ENCODE measurements around the gene BGLAP. TPM values are rescaled to one million over a fixed set of nuclear protein-coding genes. Genes with fewer than 3 reads are reported as not detected.

Gene BGLAP
- total and polyA plus RNA-seq, 2 of the 13 experiments (the other 11 are each of a cell fraction or from before 2014, with no cell fraction given): 0.62 to 1.6 TPM

DNA sequence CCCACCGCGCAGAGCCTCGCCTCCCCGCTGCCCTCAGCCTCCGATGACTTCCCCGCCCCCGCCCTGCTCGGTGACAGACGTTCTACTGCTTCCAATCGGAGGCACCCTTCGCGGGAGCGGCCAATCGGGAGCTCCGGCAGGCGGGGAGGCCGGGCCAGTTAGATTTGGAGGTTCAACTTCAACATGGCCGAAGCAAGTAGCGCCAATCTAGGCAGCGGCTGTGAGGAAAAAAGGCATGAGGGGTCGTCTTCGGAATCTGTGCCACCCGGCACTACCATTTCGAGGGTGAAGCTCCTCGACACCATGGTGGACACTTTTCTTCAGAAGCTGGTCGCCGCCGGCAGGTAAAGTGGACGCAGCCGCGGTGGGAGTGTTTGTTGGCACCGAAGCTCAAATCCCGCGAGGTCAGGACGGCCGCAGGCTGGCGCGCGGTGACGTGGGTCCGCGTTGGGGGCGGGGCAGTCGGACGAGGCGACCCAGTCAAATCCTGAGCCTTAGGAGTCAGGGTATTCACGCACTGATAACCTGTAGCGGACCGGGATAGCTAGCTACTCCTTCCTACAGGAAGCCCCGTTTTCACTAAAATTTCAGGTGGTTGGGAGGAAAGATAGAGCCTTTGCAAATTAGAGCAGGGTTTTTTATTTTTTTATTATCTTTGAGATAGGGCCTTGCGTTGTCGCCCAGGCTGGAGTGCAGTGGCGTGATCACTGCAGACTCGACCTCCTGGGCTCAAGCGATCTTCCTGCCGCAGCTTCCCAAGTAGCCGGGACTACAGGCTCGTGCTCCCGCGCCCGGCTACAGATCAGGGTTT, 28.9 kb upstream of the BGLAP start, which contains the start of gene PMF1 (continued):
- no peak for TF ChIP-seq ZNF569 (CRISPR knock-in tag; IDR thresholded peaks at IDR 0.05; ENCODE audit: borderline replicate concordance)
- TF ChIP-seq ZNF326 (CRISPR knock-in tag; IDR thresholded peaks at IDR 0.05; ENCODE audit: borderline replicate concordance): no peak
- TF ChIP-seq, protein P1, sequence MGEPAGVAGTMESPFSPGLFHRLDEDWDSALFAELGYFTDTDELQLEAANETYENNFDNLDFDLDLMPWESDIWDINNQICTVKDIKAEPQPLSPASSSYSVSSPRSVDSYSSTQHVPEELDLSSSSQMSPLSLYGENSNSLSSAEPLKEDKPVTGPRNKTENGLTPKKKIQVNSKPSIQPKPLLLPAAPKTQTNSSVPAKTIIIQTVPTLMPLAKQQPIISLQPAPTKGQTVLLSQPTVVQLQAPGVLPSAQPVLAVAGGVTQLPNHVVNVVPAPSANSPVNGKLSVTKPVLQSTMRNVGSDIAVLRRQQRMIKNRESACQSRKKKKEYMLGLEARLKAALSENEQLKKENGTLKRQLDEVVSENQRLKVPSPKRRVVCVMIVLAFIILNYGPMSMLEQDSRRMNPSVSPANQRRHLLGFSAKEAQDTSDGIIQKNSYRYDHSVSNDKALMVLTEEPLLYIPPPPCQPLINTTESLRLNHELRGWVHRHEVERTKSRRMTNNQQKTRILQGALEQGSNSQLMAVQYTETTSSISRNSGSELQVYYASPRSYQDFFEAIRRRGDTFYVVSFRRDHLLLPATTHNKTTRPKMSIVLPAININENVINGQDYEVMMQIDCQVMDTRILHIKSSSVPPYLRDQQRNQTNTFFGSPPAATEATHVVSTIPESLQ (CRISPR knock-in tag; conservative IDR thresholded peaks at IDR 0.05): 0 out of 2 replicates have a peak, but pooled peaks have one; percentile 23
- TF ChIP-seq GATAD2A (CRISPR knock-in tag; IDR thresholded peaks at IDR 0.05): peak; percentile 18; the same call in 1 of the 2 replicates
- peak; percentile 80; the same call in 1 of the 2 replicates for TF ChIP-seq NFRKB (IDR thresholded peaks at IDR 0.05)
- TF ChIP-seq KDM3A (CRISPR knock-in tag; IDR thresholded peaks at IDR 0.05; ENCODE audit: low read depth): no peak; the same call in 1 of the 2 replicates
- TF ChIP-seq, protein P2, sequence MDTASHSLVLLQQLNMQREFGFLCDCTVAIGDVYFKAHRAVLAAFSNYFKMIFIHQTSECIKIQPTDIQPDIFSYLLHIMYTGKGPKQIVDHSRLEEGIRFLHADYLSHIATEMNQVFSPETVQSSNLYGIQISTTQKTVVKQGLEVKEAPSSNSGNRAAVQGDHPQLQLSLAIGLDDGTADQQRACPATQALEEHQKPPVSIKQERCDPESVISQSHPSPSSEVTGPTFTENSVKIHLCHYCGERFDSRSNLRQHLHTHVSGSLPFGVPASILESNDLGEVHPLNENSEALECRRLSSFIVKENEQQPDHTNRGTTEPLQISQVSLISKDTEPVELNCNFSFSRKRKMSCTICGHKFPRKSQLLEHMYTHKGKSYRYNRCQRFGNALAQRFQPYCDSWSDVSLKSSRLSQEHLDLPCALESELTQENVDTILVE (CRISPR knock-in tag; IDR thresholded peaks at IDR 0.05): 0 out of 2 replicates have a peak, but pooled peaks have one; percentile 38
- TF ChIP-seq, protein P3, sequence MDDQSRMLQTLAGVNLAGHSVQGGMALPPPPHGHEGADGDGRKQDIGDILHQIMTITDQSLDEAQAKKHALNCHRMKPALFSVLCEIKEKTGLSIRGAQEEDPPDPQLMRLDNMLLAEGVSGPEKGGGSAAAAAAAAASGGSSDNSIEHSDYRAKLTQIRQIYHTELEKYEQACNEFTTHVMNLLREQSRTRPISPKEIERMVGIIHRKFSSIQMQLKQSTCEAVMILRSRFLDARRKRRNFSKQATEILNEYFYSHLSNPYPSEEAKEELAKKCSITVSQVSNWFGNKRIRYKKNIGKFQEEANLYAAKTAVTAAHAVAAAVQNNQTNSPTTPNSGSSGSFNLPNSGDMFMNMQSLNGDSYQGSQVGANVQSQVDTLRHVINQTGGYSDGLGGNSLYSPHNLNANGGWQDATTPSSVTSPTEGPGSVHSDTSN (CRISPR knock-in tag; IDR thresholded peaks at IDR 0.05; ENCODE audit: borderline replicate concordance): no peak
- peak; percentile 77; the same call in 1 of the 2 replicates for TF ChIP-seq ZNF224 (CRISPR knock-in tag; IDR thresholded peaks at IDR 0.05)
- TF ChIP-seq RNF2 (conservative IDR thresholded peaks at IDR 0.05; ENCODE audit: low read depth): peak; percentile 73; the same call in 1 of the 2 replicates
- TF ChIP-seq, protein P4, sequence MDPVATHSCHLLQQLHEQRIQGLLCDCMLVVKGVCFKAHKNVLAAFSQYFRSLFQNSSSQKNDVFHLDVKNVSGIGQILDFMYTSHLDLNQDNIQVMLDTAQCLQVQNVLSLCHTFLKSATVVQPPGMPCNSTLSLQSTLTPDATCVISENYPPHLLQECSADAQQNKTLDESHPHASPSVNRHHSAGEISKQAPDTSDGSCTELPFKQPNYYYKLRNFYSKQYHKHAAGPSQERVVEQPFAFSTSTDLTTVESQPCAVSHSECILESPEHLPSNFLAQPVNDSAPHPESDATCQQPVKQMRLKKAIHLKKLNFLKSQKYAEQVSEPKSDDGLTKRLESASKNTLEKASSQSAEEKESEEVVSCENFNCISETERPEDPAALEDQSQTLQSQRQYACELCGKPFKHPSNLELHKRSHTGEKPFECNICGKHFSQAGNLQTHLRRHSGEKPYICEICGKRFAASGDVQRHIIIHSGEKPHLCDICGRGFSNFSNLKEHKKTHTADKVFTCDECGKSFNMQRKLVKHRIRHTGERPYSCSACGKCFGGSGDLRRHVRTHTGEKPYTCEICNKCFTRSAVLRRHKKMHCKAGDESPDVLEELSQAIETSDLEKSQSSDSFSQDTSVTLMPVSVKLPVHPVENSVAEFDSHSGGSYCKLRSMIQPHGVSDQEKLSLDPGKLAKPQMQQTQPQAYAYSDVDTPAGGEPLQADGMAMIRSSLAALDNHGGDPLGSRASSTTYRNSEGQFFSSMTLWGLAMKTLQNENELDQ (CRISPR knock-in tag; IDR thresholded peaks at IDR 0.05; ENCODE audit: borderline replicate concordance): no peak
- TF ChIP-seq ZNF274 (CRISPR knock-in tag; IDR thresholded peaks at IDR 0.05): no peak
- peak; percentile 82 to 92 for TF ChIP-seq POLR2A (IDR thresholded peaks at IDR 0.05; ENCODE audit: insufficient read depth in 1 of 2, low read depth in 2 of 2, low read length in 2 of 2)
- peak; percentile 89 for TF ChIP-seq ZNF343 (CRISPR knock-in tag; IDR thresholded peaks at IDR 0.05)
- TF ChIP-seq ARID2 (CRISPR knock-in tag; IDR thresholded peaks at IDR 0.05; ENCODE audit: borderline replicate concordance): peak; percentile 75; the same call in 1 of the 2 replicates
- TF ChIP-seq ZNF317 (CRISPR knock-in tag; IDR thresholded peaks at IDR 0.05): no peak
- TF ChIP-seq FLYWCH1 (CRISPR knock-in tag; IDR thresholded peaks at IDR 0.05): no peak
- peak; percentile 57; the same call in 1 of the 2 replicates for TF ChIP-seq TMF1 (CRISPR knock-in tag; IDR thresholded peaks at IDR 0.05; ENCODE audit: low read depth)
- TF ChIP-seq, protein P5, sequence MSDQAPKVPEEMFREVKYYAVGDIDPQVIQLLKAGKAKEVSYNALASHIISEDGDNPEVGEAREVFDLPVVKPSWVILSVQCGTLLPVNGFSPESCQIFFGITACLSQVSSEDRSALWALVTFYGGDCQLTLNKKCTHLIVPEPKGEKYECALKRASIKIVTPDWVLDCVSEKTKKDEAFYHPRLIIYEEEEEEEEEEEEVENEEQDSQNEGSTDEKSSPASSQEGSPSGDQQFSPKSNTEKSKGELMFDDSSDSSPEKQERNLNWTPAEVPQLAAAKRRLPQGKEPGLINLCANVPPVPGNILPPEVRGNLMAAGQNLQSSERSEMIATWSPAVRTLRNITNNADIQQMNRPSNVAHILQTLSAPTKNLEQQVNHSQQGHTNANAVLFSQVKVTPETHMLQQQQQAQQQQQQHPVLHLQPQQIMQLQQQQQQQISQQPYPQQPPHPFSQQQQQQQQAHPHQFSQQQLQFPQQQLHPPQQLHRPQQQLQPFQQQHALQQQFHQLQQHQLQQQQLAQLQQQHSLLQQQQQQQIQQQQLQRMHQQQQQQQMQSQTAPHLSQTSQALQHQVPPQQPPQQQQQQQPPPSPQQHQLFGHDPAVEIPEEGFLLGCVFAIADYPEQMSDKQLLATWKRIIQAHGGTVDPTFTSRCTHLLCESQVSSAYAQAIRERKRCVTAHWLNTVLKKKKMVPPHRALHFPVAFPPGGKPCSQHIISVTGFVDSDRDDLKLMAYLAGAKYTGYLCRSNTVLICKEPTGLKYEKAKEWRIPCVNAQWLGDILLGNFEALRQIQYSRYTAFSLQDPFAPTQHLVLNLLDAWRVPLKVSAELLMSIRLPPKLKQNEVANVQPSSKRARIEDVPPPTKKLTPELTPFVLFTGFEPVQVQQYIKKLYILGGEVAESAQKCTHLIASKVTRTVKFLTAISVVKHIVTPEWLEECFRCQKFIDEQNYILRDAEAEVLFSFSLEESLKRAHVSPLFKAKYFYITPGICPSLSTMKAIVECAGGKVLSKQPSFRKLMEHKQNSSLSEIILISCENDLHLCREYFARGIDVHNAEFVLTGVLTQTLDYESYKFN (CRISPR knock-in tag; conservative IDR thresholded peaks at IDR 0.05): peak; percentile 63
- no peak for TF ChIP-seq ISX (CRISPR knock-in tag; conservative IDR thresholded peaks at IDR 0.05)

Data from HepG2 (cell line).